Activated naive CD4-positive, alpha-beta T cell treated with Interleukin-2 at 50 U/mL for 16 hours (primary cell): ENCODE data around the gene AIFM3.
"Not testable (repeated sequence)": the region's sequence is repeated elsewhere in the genome, so short reads cannot be mapped to it uniquely, and the experiment has no call there.

Experiments
- DNase-seq: peaks from one replicate; pipeline ENCODE4 v3.0.0-alpha.2; 2020

The AIFM3 gene

GRCh38 chr22:20942203-20942902 lies 24.7 kb upstream of the AIFM3 start:
- not testable (repeated sequence) for DNase-seq

- DNase-seq, result no peak
Measured at GRCh38 chr22:20943104-20943933, 23.7 kb upstream of the AIFM3 start.

- DNase-seq, result no peak
Measured at GRCh38 chr22:20944042-20944441, 23.0 kb upstream of the AIFM3 start.

GRCh38 chr22:20945578-20945934 lies 21.5 kb upstream of the AIFM3 start:
- DNase-seq, result no peak

GRCh38 chr22:20946080-20946986 lies 20.7 kb upstream of the AIFM3 start:
- DNase-seq, result no peak

GRCh38 chr22:20946991-20947390 lies 20.1 kb upstream of the AIFM3 start:
- no peak for DNase-seq

- no peak for DNase-seq
Measured at GRCh38 chr22:20948450-20948849, 18.6 kb upstream of the AIFM3 start.

GRCh38 chr22:20948989-20949388 lies 18.1 kb upstream of the AIFM3 start:
- no peak for DNase-seq

GRCh38 chr22:20949698-20950183 lies 17.3 kb upstream of the AIFM3 start:
- DNase-seq, result no peak

GRCh38 chr22:20951151-20951931 lies 15.7 kb upstream of the AIFM3 start:
- DNase-seq, result no peak

- DNase-seq, result no peak
Measured at GRCh38 chr22:20951932-20952380, 15.1 kb upstream of the AIFM3 start.

- DNase-seq, result no peak
Measured at GRCh38 chr22:20952544-20953341, 14.3 kb upstream of the AIFM3 start.

- no peak for DNase-seq
Measured at GRCh38 chr22:20953342-20953608, 13.8 kb upstream of the AIFM3 start.

GRCh38 chr22:20953668-20954500 lies 13.2 kb upstream of the AIFM3 start:
- DNase-seq, result no peak

GRCh38 chr22:20955548-20955947 lies 11.5 kb upstream of the AIFM3 start:
- DNase-seq, result no peak

GRCh38 chr22:20956258-20957101 lies 10.6 kb upstream of the AIFM3 start:
- DNase-seq, result no peak

GRCh38 chr22:20957102-20957682 lies 9.9 kb upstream of the AIFM3 start:
- no peak for DNase-seq

GRCh38 chr22:20957683-20958431 lies 9.2 kb upstream of the AIFM3 start:
- DNase-seq, result no peak
